HG03025 (cell line): ENCODE results near the gene SORL1.

ENCODE experiments used
- ATAC-seq: cut with Tn5 transposase; IDR thresholded peaks from one replicate; pipeline ENCODE4 v1.9.1; 2021; ENCODE audit warnings: mild to moderate bottlenecking, moderate library complexity; ENCODE audit not compliant: unreplicated experiment, low FRiP score

SORL1 gene

GRCh38 chr11:121672630-121673487 lies 220.7 kb downstream of the SORL1 start:
- ATAC-seq, result no peak

GRCh38 chr11:121681550-121682268 lies 229.6 kb downstream of the SORL1 start:
- no peak for ATAC-seq
